NT2/D1 (cell line): ENCODE measurements around the gene MCRIP2.
A peak's percentile ranks its signal among the peaks of the same experiment; 100 is the strongest.

Experiments used
- DNase-seq: peaks from one replicate; pipeline ENCODE4 v3.0.0-alpha.2; 2011; ENCODE audit warnings: low read depth, low spot score
- H3K27me3 ChIP-seq: 2 replicates; pipeline ENCODE4 v1.6.0; 2011; ENCODE audit warnings: mild to moderate bottlenecking; ENCODE audit not compliant: insufficient read length, insufficient read depth
- H3K36me3 ChIP-seq: 2 replicates; pipeline ENCODE4 v1.6.1; 2011; ENCODE audit warnings: mild to moderate bottlenecking, low read length, mixed read lengths; ENCODE audit not compliant: insufficient read depth, insufficient read length
- H3K4me1 ChIP-seq: 2 replicates; pipeline ENCODE4 v1.5.1; 2011; ENCODE audit not compliant: insufficient read depth, insufficient read length
- H3K4me3 ChIP-seq: 2 replicates; pipeline ENCODE4 v1.5.1; 2011; ENCODE audit warnings: low read depth; ENCODE audit not compliant: insufficient read length
- H3K9ac ChIP-seq: 2 replicates; pipeline ENCODE4 v1.6.0; 2011; ENCODE audit warnings: low read depth; ENCODE audit not compliant: insufficient read length
- H3K9me3 ChIP-seq: 2 replicates; pipeline ENCODE4 v1.5.1; 2011; ENCODE audit warnings: mild to moderate bottlenecking, low read length; ENCODE audit not compliant: insufficient read depth
- SUZ12 ChIP-seq: IDR thresholded peaks from 2 replicates; pipeline ENCODE4 v1.6.1; 2011; ENCODE audit not compliant: insufficient read length, insufficient read depth; ENCODE audit errors: extremely low read depth
- YY1 ChIP-seq: IDR thresholded peaks from 2 replicates; pipeline ENCODE4 v1.6.1; 2011; ENCODE audit not compliant: insufficient read length, insufficient read depth
- ZNF274 ChIP-seq: IDR thresholded peaks from 2 replicates; pipeline ENCODE4 v1.6.1; 2011; ENCODE audit warnings: mild to moderate bottlenecking, low read depth, low read length

The MCRIP2 gene

DNA sequence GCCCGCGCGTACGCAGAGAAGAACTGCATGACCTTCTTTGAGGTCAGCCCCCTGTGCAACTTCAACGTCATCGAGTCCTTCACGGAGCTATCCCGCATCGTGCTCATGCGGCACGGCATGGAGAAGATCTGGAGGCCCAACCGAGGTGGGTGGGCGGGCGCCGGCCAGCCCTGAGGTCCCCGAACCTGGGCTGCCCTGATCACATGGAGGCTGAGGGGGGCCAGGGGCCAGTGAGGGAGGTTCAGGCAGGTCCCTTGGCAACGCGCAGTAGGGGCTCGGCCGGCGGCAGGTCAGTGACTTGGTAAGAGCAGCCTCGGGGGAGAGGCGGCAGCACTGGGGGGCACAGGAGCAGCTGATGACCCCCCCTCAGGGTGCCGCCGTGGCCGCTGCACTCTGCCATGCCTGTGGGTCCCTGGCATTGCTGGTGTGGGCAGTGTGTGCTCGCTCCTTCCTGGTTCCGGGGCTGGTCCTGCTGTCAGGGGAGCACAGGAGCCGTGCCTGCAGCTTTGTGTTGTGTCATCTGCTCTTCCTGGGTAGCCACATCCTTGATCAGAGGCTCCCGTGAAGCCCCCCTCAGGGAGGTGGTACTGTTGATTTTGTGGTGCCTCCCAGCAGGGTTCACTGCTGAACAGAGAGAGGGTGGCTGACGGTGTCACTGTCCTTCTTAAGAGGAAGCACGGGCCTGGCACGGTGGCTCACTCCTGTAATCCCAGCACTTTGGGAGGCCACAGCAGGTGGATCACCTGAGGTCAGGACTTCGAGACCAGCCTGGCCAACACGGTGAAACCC is 15.5 kb upstream of the MCRIP2 start:
- H3K27me3 ChIP-seq, result no peaks in the 10 kb centered on the region
- no peak for DNase-seq
- TF ChIP-seq YY1 (no peak), ZNF274 (no peak), SUZ12 (no peak)
- H3K9me3 ChIP-seq, result no peaks in the 10 kb centered on the region
- H3K4me1 ChIP-seq, result peaks cover 69% of the 10 kb centered on the region
- H3K4me3 ChIP-seq, result no peak overlapping the region
- peak overlapping the region; percentile 11 for H3K9ac ChIP-seq
- peaks cover 27% of the 10 kb centered on the region for H3K36me3 ChIP-seq

DNA sequence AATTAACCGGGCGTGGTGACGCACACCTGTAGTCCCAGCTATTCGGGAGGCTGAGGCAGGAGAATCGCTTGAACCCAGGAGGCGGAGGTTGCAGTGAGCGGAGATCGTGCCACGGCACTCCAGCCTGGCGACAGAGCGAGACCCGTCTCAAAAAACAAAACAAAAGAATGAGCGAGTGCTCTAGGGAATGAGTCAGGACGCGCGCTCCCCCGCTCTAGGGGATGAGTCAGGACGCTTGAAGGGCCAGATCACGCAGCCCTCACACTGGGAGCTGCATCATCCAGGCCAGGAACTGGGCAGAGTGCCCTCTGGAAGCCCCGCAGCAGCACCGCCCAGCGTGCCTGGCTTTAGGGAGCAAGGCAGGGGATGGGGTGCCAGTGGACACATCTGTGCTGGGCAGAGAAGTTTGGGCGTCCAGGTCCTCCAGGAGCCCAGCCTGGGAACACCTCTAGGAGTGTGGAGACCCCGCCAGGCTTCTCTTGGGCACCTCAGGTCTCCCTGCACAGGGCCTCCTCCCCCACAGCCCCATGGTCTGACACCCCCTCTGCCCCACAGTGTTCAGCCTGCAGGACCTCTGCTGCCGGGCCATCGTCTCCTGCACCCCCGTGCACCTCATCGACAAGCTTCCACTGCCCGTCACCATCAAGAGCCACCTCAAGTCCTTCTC is 14.7 kb upstream of the MCRIP2 start:
- DNase-seq, result no peak
- Histone ChIP-seq H3K9ac (peak overlapping the region; percentile 46), H3K4me1 (peaks cover 66% of the 10 kb centered on the region), H3K4me3 (no peak overlapping the region), H3K27me3 (no peaks in the 10 kb centered on the region), H3K9me3 (no peaks in the 10 kb centered on the region), H3K36me3 (peaks cover 27% of the 10 kb centered on the region)
- TF ChIP-seq SUZ12, result no peak
- TF ChIP-seq ZNF274, result no peak
- no peak for TF ChIP-seq YY1

GRCh38 chr16:627454-628239 is 14.0 kb upstream of the MCRIP2 start:
- Histone ChIP-seq H3K9ac (no peak overlapping the region), H3K9me3 (no peaks in the 10 kb centered on the region), H3K4me1 (peaks cover 64% of the 10 kb centered on the region), H3K4me3 (no peak overlapping the region), H3K27me3 (no peaks in the 10 kb centered on the region), H3K36me3 (peaks cover 34% of the 10 kb centered on the region)
- DNase-seq, result no peak
- no peak for TF ChIP-seq SUZ12
- TF ChIP-seq ZNF274, result no peak
- TF ChIP-seq YY1, result no peak

DNA sequence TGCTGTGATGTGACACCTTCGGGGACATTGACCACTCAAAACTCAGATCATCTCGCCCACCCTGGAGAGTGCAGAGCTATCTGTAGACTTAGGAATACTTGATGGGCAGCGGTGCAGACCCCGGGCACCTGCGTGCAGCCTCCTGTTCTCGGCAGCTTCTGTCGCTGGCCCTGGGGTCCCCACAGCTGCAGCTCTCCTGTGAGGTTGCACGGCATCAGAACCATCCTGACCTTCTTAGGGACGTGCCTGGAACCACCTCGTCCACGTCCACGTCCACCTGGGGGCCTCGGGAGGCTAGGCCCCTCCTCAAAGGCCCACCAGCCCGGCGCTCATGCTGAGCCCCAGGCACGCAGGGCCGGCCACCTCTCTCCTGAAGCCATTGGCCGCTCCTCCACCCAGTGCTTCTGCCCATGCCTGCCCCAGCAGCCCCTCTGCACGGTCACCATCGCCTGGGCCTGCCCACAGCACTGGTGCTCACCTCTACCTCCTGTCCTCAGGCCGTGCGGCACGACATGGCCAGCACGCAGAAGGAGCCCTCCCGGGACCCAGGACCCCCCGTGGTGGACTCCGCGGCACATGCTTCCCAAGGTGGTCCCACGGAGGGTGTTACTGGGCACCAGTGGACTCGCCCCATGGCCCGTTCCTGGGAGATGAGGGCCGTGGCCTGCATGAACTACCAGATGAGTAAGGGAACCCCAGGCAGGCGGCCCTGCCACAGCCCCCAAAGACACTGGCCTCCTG is 13.1 kb upstream of the MCRIP2 start:
- Histone ChIP-seq H3K9ac (peak overlapping the region; percentile 39), H3K9me3 (no peaks in the 10 kb centered on the region), H3K27me3 (no peaks in the 10 kb centered on the region), H3K4me3 (no peak overlapping the region), H3K4me1 (peaks cover 63% of the 10 kb centered on the region), H3K36me3 (peaks cover 43% of the 10 kb centered on the region)
- no peak for DNase-seq
- TF ChIP-seq YY1 (no peak), SUZ12 (no peak), ZNF274 (no peak)

DNA sequence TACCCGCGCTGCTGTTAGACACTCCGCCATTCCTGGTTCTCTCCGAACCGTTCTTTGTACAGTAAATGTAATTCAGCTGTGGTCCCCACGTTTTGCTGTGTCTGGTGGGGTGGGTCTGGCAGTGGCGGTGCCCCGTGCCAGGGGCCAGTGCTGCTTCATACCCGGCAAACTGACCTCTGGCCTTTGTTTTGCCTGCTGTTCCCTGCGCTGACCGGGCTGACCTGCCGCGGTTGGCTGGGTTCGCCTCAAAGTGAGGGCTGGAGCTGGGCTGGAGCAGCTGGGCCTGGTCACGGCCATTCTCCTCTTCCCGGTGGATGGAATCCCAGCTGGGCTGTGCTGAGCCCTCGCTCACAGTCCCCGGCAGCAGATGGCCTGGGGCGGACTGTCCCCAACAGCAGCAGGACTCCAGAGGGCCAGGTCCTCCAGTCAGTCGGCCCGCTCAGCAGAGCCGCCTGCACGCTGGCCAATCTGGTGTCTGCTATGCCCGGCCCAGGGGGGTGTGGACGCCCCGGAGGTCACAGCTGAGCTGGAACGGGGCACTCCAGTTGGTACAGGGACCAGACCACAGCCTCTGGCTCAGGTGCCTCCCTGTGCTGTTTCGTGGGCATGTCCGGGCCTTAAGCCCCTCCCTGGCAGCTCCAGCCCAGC is 12.3 kb upstream of the MCRIP2 start:
- no peaks in the 10 kb centered on the region for H3K27me3 ChIP-seq
- TF ChIP-seq SUZ12 (no peak), YY1 (no peak), ZNF274 (no peak)
- no peak overlapping the region for H3K4me3 ChIP-seq
- no peak for DNase-seq
- H3K4me1 ChIP-seq, result peaks cover 58% of the 10 kb centered on the region
- peaks cover 51% of the 10 kb centered on the region for H3K36me3 ChIP-seq
- H3K9ac ChIP-seq, result peak overlapping the region; percentile 44
- no peaks in the 10 kb centered on the region for H3K9me3 ChIP-seq

DNA sequence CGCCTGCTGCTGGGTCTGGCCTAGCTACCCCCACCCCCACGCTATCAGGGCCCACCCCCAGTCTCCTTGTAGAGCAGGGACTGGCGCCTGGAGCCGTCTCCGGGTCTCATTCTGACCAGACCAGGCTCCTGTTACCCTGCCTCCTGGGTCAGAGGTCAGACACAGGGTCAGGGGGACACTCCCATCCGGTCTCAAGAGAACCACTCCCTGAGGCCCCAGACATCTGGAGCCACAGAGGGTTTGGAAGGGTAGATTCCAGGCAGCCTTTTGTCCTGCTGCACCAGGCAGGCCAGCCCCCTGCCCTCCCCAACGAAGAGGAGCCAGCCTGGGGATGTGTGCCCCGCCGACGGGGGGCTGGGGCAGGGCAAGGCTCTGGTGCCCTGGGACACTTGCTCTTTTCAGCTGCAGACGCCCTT is 11.8 kb upstream of the MCRIP2 start:
- H3K36me3 ChIP-seq, result peaks cover 56% of the 10 kb centered on the region
- no peak for DNase-seq
- H3K9me3 ChIP-seq, result no peaks in the 10 kb centered on the region
- H3K9ac ChIP-seq, result peak overlapping the region; percentile 87
- no peaks in the 10 kb centered on the region for H3K27me3 ChIP-seq
- peaks cover 53% of the 10 kb centered on the region for H3K4me1 ChIP-seq
- H3K4me3 ChIP-seq, result peak overlapping the region; percentile 46
- no peak for TF ChIP-seq ZNF274
- TF ChIP-seq SUZ12, result no peak
- no peak for TF ChIP-seq YY1
